GM21723 (cell line): ENCODE data around the gene RFX1.

Experiments used
- ATAC-seq: cut with Tn5 transposase; IDR thresholded peaks from one replicate; pipeline ENCODE4 v1.9.1; 2021; ENCODE audit warnings: mild to moderate bottlenecking, moderate library complexity; ENCODE audit not compliant: unreplicated experiment

The RFX1 gene

GRCh38 chr19:13996928-13997630 lies 9.0 kb downstream of the RFX1 start:
- no peak for ATAC-seq

GRCh38 chr19:13995878-13996765 lies 10.0 kb downstream of the RFX1 start:
- ATAC-seq: no peak

- ATAC-seq: no peak
Observed at GRCh38 chr19:13995017-13995728, 10.9 kb downstream of the RFX1 start.

- ATAC-seq: no peak
Observed at GRCh38 chr19:13993590-13994300, 12.4 kb downstream of the RFX1 start.

- ATAC-seq: no peak
Observed at GRCh38 chr19:13992025-13992424, 14.1 kb downstream of the RFX1 start.

- ATAC-seq: no peak
Observed at GRCh38 chr19:13990085-13990484, 16.0 kb downstream of the RFX1 start.

GRCh38 chr19:13989487-13989886 lies 16.6 kb downstream of the RFX1 start:
- no peak for ATAC-seq

GRCh38 chr19:13987101-13987890 lies 18.8 kb downstream of the RFX1 start:
- ATAC-seq: no peak

- ATAC-seq: peak; percentile 77
Observed at GRCh38 chr19:13986348-13986904, 19.7 kb downstream of the RFX1 start.

- ATAC-seq: peak; percentile 8
Observed at GRCh38 chr19:13985771-13986347, 20.3 kb downstream of the RFX1 start.

GRCh38 chr19:13984875-13985741 lies 21.0 kb downstream of the RFX1 start:
- ATAC-seq: no peak

- no peak for ATAC-seq
Observed at GRCh38 chr19:13984186-13984585, 21.9 kb downstream of the RFX1 start.

GRCh38 chr19:13983213-13983889 lies 22.8 kb downstream of the RFX1 start:
- ATAC-seq: no peak

- ATAC-seq: no peak
Observed at GRCh38 chr19:13982773-13983172, 23.3 kb downstream of the RFX1 start.

- no peak for ATAC-seq
Observed at GRCh38 chr19:13981988-13982501, 24.1 kb downstream of the RFX1 start.

GRCh38 chr19:13981467-13981866 lies 24.7 kb downstream of the RFX1 start:
- no peak for ATAC-seq

GRCh38 chr19:13981021-13981420 lies 25.1 kb downstream of the RFX1 start:
- no peak for ATAC-seq

GRCh38 chr19:13980340-13980739 lies 25.8 kb downstream of the RFX1 start:
- no peak for ATAC-seq
